CMK (cell line): ENCODE data around the gene PODNL1.
A peak's percentile ranks its signal among the peaks of the same experiment; 100 is the strongest.

Experiments used
- DNase-seq: peaks from one replicate; pipeline ENCODE4 v3.0.0-alpha.2; 2010; ENCODE audit warnings: low read depth

Gene PODNL1

GRCh38 chr19:13957051-13957450 is 18.8 kb upstream of the PODNL1 start:
- no peak for DNase-seq

DNA sequence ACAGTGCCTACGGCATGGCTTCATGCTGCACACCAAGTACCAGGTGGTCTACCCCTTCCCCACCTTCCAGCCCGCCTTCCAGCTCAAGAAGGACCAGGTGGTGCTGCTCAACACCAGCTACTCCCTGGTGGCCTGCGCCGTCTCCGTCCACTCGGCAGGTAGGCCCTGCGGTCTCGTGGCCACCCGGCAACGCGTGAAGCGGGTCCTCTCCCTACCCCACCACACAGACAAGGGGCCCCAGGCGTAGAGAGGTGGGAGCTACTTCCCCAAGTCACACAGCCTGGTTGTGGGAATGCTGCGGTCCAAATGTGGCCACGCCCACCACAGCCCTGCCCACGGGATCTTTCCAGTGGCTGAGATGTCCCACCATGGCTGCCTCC is 18.1 kb upstream of the PODNL1 start:
- no peak for DNase-seq

- no peak for DNase-seq
Observed at GRCh38 chr19:13955662-13956364, 17.6 kb upstream of the PODNL1 start.

GRCh38 chr19:13954185-13954584 is 16.0 kb upstream of the PODNL1 start:
- no peak for DNase-seq

- DNase-seq = no peak
Observed at GRCh38 chr19:13952931-13953531, 14.8 kb upstream of the PODNL1 start.

GRCh38 chr19:13952154-13952930 is 14.1 kb upstream of the PODNL1 start, which contains the start of gene DCAF15:
Gene DCAF15 (plus strand): TSS chr19:13952509. CDS start chr19:13952513, 4 bp downstream.
- peak; percentile 99 for DNase-seq

GRCh38 chr19:13951799-13952153 is 13.6 kb upstream of the PODNL1 start:
- DNase-seq = no peak

DNA sequence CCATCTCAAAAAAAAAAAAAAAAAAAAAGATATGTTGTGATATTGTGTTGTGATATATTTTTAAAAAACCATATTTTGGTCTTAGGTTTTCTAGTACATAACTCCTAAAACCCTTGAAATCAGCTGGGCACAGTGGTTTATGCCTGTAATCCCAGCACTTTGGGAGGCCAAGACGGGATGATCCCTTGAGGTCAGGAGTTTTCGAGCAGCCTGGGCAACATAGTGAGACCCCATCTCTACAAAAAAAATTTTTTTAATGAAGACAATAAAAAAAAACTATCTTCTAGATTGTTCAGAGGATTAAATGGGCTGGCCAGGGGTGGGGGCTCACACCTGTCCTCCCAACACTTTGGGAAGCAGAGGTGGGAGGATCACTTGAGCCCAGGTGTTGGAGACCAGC is 12.8 kb upstream of the PODNL1 start:
- DNase-seq = no peak

DNA sequence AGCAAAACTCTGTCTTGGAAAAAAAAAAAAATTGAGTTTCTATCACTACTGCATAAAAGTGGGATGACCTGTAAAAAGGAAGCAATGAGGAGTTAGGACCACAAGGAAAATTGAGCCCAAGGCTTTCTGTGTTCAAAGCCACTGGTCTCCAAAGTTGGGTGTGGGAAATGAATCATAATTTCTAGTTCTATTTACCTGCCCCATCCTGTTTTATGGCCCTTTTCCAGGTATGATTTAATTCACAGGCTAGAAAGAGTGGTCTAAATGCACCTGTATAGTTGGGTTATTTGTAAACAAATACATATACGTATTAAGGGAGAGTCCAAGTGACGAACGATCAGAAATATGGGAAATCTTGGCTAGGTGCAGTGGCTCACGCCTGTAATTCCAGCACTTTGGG is 8.2 kb upstream of the PODNL1 start:
- DNase-seq = no peak

GRCh38 chr19:13942023-13942684 is 3.9 kb upstream of the PODNL1 start:
- DNase-seq = no peak

DNA sequence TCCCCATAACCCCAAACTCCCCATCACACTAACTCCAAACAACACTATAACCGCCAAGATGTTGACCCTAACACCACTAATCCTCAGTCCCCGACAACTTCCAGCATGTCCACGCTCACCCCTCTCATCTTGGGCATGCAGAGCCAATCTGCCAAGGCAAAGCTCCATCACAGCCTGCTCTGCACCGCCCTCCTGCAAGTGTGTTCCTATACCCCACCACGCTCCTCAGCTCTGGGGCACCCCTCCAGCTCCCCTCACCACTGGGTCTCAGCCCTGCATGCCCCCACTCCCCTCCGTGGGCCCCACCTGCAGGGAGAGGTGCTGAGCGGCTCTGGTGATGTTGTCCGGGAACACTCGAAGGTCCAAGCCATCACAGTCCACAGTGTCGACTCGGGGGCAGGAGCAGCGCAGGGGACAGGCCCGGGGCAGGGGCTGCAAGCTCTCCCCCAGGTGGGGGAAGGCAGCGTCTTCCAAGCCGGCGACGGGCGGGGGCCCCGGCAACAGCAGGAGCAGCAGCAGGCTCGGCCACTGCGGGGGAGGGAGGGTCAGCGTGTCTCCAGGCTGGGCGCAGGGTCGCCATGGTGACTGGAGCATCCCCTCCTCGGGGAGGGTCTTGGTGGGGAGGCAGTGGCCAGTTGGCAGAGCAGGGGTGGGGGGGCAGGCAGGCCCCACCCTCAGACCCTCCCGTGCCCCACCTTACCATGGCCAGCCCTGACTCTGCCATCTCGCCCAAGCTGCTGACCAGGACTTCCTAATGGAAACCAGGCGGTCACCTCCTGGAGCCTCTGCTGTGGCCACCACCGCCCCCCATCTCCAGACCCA is 527 bp downstream of the PODNL1 start:
- DNase-seq = no peak

DNA sequence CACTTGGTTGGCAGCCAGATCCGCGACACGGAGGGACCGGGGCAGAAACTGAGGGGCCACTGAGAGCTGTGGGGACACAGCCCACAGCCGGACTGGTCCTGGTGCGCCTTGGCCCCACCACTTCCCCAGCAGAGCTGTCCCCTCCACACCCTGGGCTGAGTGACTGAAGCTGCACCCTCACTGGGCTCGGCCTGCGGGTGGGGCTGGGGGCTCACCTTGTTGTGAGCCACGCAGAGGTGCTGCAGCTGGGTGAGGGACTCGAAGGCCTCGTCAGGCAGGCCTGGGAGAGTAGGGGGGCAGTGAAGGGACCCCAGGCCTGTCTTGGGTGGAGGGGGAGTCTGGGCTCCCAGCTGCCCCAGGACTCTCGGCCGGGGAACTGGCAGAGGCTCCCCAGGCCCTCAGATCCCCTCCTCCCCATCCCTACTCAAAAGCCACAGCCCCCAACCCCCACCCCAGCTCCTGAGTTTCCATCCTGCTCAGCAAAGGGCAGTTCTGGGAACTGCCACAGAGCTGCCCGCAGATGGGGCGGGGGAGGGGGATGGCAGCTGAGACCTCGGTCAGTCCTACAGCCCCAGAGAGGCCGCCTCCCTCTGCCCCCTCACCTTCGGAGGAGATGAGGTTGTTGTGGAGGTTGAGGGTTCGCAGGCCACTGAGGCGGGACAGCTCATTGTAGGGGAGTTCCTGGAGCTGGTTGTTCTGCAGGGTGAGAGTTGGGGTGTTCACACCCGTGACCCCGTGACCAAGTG is 2.3 kb downstream of the PODNL1 start:
- DNase-seq = peak; percentile 83

DNA sequence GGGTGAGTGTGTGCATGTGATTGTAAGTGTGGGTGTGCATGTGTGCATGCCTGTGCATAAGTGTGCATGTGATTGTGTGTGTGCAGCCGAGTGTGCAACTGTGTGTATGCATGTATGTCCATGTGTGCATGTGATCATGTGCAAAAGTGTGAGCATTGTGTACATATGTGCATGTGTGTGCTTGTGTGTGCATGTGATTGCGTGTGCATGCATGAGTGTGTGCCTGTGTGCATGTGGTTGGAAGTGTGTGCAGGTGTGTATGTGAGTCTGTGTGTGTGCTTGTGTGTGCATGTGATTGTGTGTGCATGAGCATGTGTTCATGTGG is 3.5 kb downstream of the PODNL1 start:
- no peak for DNase-seq

DNA sequence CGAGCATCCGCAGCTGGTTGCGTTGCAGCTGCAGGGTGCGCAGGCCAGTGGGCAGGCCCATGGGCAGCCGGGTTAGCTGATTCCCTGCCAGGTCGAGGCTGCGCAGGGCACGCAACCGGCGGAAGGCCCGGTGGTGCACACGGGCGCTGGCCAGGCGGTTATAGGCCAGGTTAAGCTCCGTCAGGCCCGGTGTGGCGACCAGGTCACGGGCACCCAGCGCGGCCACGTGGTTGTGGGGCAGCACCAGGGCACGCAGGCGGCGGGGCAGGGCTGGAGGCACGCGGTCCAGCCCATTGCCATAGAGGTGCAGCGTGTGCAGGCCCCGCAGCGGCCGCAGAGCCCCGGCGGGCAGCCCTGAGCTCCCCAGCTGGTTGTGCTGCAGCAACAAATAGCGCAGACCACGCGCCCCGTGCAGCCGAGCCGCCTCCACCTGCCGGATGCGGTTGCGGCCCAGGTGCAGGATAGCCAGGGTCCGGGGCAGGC is 5.3 kb downstream of the PODNL1 start:
- no peak for DNase-seq

DNA sequence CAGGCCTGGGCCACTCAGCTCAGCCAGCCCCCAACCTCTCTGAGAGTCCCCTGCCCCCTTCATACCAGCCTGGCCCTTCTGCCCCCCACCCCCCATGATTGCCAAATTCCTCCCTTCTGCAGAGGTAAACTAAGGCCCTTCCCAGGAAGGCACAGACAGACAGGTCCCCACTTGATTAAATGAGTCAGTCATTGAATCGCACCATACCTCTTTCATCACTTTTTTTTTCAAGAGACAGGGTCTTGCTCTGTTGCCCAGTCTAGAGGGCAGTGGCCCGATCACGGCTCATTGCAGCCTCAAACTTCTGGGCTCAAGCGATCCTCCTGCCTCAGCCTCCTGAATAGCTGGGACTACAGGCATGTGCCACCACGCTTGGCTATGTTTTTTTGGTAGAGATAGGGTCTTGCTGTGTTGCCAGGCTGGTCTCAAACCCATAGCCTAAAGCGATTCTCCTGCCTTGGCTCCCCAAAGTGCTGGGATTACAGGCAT is 6.0 kb downstream of the PODNL1 start:
- DNase-seq = no peak

DNA sequence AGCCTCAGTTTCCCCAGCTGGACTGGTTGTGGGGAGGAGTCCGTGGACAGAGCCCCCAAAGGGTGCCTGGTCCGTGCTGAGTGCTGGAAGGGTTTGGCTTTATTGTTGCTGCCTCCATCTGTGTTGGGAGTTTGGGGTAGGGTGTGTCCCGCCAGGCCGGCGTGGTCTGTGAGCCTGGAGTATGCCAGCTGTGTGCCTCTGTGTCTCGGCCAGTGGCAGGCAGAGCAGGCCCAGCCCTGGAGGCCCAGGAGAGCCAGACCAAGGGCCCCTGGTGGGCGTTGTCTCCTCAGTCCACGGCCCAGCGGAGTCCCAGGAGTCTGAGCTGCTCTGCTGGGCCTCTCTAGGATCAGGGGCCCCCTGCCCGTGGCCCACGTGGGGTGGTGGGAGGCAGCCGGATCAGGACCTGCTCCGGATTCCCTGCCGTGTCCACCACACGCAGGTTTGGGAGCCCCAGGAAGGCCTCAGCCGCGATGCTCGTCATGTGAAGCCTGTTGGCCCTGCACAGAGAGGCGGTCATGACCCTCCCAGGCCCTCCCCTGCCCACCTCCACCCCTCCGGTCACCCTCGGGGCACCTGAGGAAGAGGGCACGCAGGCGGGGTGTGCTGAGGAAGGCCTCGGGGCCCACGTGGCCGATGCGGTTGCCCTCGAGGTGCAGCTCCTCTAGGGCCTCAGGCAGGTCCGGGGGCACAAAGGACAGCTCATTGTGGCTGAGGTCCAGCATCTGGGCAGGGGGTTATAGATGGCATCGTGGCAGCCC is 6.6 kb downstream of the PODNL1 start:
- no peak for DNase-seq

DNA sequence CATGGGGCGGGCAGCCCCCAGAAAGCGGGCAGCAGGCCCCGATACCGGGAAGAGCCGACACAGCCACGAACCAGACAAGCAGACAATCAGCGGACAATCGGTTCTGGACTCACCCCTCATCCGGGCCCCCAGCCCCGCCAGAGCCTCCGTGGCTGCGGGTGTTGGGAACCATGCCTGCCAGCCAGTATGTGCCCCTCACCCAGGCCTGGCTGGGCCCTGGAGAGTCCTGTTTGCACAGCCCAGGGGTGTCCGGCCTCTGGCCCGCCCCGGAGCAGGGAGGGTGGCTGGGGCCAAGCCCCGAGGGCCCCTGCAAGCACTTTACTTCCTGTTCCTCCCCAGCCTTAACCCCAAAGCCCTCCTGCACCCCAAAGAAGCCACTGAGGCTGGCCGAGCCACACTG is 7.8 kb downstream of the PODNL1 start:
- DNase-seq = no peak

DNA sequence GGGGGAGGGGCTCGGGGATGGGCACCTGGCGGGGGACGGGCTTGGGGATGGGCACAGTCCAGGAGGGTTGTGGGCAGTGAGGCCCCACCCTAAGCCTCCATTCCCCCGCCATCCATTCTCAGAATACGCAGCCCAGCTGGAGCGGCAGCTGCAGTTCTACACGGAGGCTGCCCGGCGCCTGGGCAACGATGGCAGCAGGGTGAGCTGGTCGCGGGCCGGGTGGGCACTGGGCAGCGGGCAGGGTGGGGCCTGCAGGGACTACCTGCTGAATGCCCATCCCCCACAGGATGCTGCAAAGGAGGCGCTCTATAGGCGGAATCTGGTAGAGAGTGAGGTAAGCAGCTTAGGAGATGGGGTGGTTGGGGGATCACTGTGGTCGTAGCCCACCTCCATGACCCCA is 8.3 kb downstream of the PODNL1 start:
- DNase-seq = no peak

DNA sequence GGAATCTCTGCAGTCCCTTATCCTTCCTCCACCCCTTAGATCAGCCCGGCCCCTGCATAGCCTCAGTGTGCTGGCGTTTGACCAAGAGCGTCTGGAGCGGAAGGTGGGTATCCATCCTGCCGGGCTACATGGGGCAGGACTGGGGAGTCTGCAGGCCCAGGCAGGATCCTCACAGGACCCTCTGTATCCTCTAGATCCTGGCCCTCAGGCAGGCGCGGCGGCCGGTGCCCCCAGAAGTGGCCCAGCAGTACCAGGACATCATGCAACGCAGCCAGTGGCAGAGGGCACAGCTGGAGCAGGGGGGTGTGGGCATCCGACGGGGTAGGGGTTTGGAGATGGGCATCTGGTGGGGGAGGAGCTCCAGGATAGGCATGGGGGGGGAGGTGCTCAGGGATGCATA is 8.9 kb downstream of the PODNL1 start:
- DNase-seq = no peak

GRCh38 chr19:13926715-13927114 is 11.5 kb downstream of the PODNL1 start:
- no peak for DNase-seq
